OCI-LY3 (cell line): ENCODE measurements around the gene ZNF224.
"Not testable (repeated sequence)": the region's sequence is repeated elsewhere in the genome, so short reads cannot be mapped to it uniquely, and the experiment has no call there.

Source experiments
- H2AFZ ChIP-seq: fragments of 200-600, 300-600 bp; shearing (Covaris generic); 2 replicates; pipeline ENCODE4 v1.6.0; 2014; ENCODE audit warnings: antibody characterized with exemption, low read depth, low read length
- H3K27ac ChIP-seq: fragments of 200-600, 300-600 bp; sonication (generic); 2 replicates; pipeline ENCODE4 v1.5.1; 2014; ENCODE audit warnings: mild to moderate bottlenecking, low read length, moderate library complexity, mixed read lengths
- H3K27me3 ChIP-seq: fragments of 200-600, 300-600 bp; sonication (generic); 2 replicates; pipeline ENCODE4 v1.6.1; 2014; ENCODE audit warnings: low read depth, low read length, mixed read lengths
- H3K36me3 ChIP-seq: fragments of 200-600, 300-600 bp; sonication (generic); replicated peaks from 2 replicates; pipeline ENCODE3; 2014; ENCODE audit warnings: low read depth, low read length, mixed read lengths
- H3K4me1 ChIP-seq: fragments of 300-600, 200-600 bp; sonication (generic); 2 replicates; pipeline ENCODE4 v1.6.1; 2014; ENCODE audit warnings: low read length, mixed read lengths
- H3K4me2 ChIP-seq: fragments of 200-600, 300-600 bp; sonication (generic); 2 replicates; pipeline ENCODE4 v1.6.1; 2014; ENCODE audit warnings: low read length, mixed read lengths
- H3K4me3 ChIP-seq: fragments of 300-600, 200-600 bp; sonication (generic); 2 replicates; pipeline ENCODE4 v1.5.1; 2014; ENCODE audit warnings: antibody characterized with exemption, mild to moderate bottlenecking, low read length, moderate library complexity
- H3K79me2 ChIP-seq: fragments of 300-600, 200-600 bp; shearing (Covaris generic); 2 replicates; pipeline ENCODE4 v1.6.1; 2014; ENCODE audit warnings: mild to moderate bottlenecking, low read length, mixed read lengths
- H3K9ac ChIP-seq: fragments of 300-600, 200-600 bp; shearing (Covaris generic); 2 replicates; pipeline ENCODE4 v1.6.0; 2014; ENCODE audit warnings: mild to moderate bottlenecking, low read length, moderate library complexity
- H3K9me3 ChIP-seq: fragments of 200-600, 300-600 bp; shearing (Covaris generic); 2 replicates; pipeline ENCODE4 v1.6.1; 2014; ENCODE audit warnings: low read length, mixed read lengths; ENCODE audit not compliant: insufficient read depth
- H4K20me1 ChIP-seq: fragments of 200-600, 300-600 bp; sonication (generic); 2 replicates; pipeline ENCODE4 v1.6.1; 2016; ENCODE audit warnings: low read length, mixed read lengths; ENCODE audit not compliant: insufficient read depth
- EZH2phosphoT487 ChIP-seq: fragments of 200-600 bp; shearing (Covaris generic); IDR thresholded peaks from 2 replicates; pipeline ENCODE4 v1.6.1; 2018; ENCODE audit warnings: antibody characterized with exemption, mixed run types, low read depth
- TF ChIP-seq, protein P1 (sequence below): fragments of 200-600, 300-600 bp; sonication (generic); IDR thresholded peaks from 2 replicates; pipeline ENCODE4 v1.5.1; 2014; ENCODE audit warnings: antibody characterized with exemption, low read length, low read depth

The ZNF224 gene

DNA sequence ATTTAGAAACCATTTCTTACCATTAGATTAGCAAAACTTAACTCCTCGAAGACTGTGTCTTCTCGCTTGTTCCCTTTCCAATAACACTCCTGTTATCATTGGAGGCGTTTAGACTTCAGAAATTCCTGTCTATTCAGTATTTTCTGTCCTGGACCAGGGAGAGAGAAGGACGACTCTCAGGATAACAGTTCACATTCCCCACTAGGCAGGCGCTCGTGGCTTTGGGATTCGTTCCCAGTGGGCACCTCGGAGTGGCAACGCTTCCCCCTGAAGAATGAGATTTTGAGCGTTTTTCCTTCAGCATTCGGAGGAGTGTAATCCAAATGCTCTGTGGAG lies 18.6 kb downstream of the ZNF224 start:
- Histone ChIP-seq H3K4me1 (peaks cover 7% of the 10 kb centered on the region; the same call in 1 of the 2 replicates), H4K20me1 (no peaks in the 10 kb centered on the region), H3K36me3 (peaks cover 41% of the 10 kb centered on the region), H3K9ac (peak overlapping the region; percentile 81), H3K4me2 (peak overlapping the region; percentile 81), H3K9me3 (no peaks in the 10 kb centered on the region; the same call in 1 of the 2 replicates), H3K27me3 (no peaks in the 10 kb centered on the region), H3K79me2 (peaks cover 11% of the 10 kb centered on the region), H3K27ac (no peak overlapping the region), H2AFZ (peak overlapping the region; percentile 99), H3K4me3 (peak overlapping the region; percentile 80)
- TF ChIP-seq, protein P1, sequence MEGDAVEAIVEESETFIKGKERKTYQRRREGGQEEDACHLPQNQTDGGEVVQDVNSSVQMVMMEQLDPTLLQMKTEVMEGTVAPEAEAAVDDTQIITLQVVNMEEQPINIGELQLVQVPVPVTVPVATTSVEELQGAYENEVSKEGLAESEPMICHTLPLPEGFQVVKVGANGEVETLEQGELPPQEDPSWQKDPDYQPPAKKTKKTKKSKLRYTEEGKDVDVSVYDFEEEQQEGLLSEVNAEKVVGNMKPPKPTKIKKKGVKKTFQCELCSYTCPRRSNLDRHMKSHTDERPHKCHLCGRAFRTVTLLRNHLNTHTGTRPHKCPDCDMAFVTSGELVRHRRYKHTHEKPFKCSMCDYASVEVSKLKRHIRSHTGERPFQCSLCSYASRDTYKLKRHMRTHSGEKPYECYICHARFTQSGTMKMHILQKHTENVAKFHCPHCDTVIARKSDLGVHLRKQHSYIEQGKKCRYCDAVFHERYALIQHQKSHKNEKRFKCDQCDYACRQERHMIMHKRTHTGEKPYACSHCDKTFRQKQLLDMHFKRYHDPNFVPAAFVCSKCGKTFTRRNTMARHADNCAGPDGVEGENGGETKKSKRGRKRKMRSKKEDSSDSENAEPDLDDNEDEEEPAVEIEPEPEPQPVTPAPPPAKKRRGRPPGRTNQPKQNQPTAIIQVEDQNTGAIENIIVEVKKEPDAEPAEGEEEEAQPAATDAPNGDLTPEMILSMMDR, result no peak
- TF ChIP-seq EZH2phosphoT487, result no peak

DNA sequence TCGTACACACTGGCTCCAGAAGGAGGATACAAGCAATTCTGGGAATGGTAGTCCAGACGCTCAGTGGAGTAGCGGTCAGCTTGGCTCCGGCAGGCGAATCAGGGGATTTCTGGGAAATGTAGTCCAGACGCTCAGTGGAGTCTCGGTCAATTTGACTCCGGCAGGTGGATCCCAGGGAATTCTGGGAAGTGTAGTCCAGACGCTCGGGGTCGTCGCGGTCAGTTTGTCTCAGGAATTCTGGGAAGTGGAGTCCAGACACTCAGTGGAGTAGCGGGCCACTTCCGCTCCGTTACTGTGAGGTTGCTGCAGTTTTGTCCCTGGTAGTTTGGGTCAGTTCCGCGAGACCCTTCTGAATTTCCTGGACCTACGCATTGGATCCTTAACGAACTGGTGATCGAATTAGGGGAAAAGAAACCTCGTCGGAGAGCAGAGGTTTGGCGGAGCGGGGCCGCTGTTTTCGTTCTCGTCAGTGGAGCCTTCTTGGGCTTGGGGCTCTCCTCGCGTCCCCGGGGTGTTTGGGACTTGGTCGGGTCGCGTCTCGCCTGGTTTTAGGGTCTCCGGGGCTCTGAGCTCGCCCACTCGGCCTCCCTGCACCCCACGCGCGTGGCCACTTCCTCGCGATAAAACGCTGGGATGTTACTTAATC lies 19.1 kb downstream of the ZNF224 start, which contains the start of gene ZNF225:
Gene ZNF225, plus strand, starts transcription at position 262 of the 646 bp plus-strand sequence. CDS start 2,429 bp downstream, outside the sequence.
- Histone ChIP-seq H3K79me2 (peaks cover 11% of the 10 kb centered on the region), H4K20me1 (no peaks in the 10 kb centered on the region), H3K4me3 (peak within 1 kb of the TSS; percentile 80), H3K9ac (peak within 1 kb of the TSS; percentile 81), H3K36me3 (peaks cover 39% of the 10 kb centered on the region), H3K4me2 (peak within 1 kb of the TSS; percentile 81), H3K4me1 (peaks cover 7% of the 10 kb centered on the region; the same call in 1 of the 2 replicates), H2AFZ (peak within 1 kb of the TSS; percentile 99), H3K27ac (peak within 1 kb of the TSS; percentile 18; the same call in 1 of the 2 replicates), H3K27me3 (no peaks in the 10 kb centered on the region), H3K9me3 (no peaks in the 10 kb centered on the region; the same call in 1 of the 2 replicates)
- TF ChIP-seq, protein P1, result no peak
- TF ChIP-seq EZH2phosphoT487, result no peak

DNA sequence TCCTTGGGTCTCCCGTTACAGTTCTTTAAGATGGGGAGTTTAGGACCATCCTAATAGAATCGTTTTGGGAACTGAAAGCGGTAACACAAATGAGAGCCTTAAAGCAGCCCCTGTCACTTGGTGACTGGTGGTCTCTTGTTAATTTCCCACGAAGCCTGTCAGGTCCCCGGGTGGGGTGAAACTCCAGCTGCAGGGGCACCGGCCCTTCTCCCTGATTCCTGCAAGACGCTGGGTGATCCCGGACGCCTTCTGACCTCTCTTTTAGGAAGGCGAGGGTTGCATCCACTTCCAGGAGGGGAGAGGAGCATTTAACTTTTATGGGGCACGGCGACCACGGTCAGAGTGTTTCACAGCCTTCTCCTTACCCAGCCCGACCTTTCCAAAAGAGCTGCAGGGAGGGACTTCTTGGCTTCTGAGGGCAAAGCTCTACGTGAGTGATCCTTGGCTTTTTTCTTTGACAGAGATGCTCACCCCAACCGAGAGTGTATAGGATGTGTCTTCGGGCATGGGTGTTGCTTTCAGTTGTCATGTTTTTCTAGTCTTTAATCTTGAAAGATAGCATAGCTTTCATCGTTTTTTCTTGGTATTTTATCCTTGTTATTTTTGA lies 19.7 kb downstream of the ZNF224 start:
- TF ChIP-seq, protein P1, result no peak
- no peak for TF ChIP-seq EZH2phosphoT487
- peaks cover 11% of the 10 kb centered on the region for H3K79me2 ChIP-seq
- peak overlapping the region; percentile 81 for H3K4me2 ChIP-seq
- no peaks in the 10 kb centered on the region for H4K20me1 ChIP-seq
- H3K4me1 ChIP-seq, result peaks cover 7% of the 10 kb centered on the region; the same call in 1 of the 2 replicates
- peak overlapping the region; percentile 99 for H2AFZ ChIP-seq
- H3K9me3 ChIP-seq, result no peaks in the 10 kb centered on the region; the same call in 1 of the 2 replicates
- peak overlapping the region; percentile 80 for H3K4me3 ChIP-seq
- no peaks in the 10 kb centered on the region for H3K27me3 ChIP-seq
- peaks cover 39% of the 10 kb centered on the region for H3K36me3 ChIP-seq
- peak overlapping the region; percentile 81 for H3K9ac ChIP-seq
- H3K27ac ChIP-seq, result 0 out of 2 replicates have a peak overlapping the region, but pooled peaks have one; percentile 18

DNA sequence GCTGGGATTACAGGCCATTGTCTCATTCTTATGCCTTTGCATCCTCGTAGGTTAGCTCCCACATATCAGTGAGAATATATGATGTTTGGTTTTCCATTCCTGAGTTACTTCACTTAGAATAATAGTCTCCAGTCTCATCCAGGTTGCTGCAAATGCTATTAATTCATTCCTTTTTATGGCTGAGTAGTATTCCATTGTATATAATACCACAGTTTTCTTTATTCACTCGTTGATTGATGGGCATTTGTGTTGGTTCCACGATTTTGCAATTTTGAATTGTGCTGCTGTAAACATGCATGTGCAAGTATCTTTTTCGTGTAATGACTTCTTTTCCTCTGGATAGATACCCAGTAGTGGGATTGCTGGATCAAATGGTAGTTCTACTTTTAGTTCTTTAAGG lies 27.0 kb downstream of the ZNF224 start:
- H2AFZ ChIP-seq, H3K4me3 ChIP-seq, H3K9me3 ChIP-seq, H3K79me2 ChIP-seq, H3K9ac ChIP-seq, H3K27me3 ChIP-seq, H3K4me2 ChIP-seq, H4K20me1 ChIP-seq, H3K4me1 ChIP-seq, H3K27ac ChIP-seq: not testable (repeated sequence)
- H3K36me3 ChIP-seq, result peaks cover 45% of the 10 kb centered on the region
